HepG2 (cell line): ENCODE data around the gene HNRNPUL2. TPM values are rescaled to one million over a fixed set of nuclear protein-coding genes. Genes with fewer than 3 reads are reported as not detected.

Experiments used
- ATAC-seq: fragments of 200-7000 bp; cut with Tn5 transposase; 3 replicates; pipeline ENCODE4 v1.9.1; 2020; ENCODE audit warnings: mild to moderate bottlenecking, moderate library complexity
- BruUV-seq: library from RNA; stranded (reverse); fragments of 400-500 nt; replicated peaks from 2 replicates; lab custom pipeline; 2021; lab: Mats Ljungman, UMichigan
- CTCF ChIA-PET: fragments of 300-600 bp; formaldehyde crosslinking; extraction: SDS; loops from one replicate; lab custom pipeline; 2021; ENCODE audit warnings: low total read pairs, inconsistent platforms, low intra/inter-chr PET ratio; lab: Yijun Ruan, JAX
- POLR2A ChIA-PET: fragments of 350-600 bp; sonication (Branson Sonifier 250); formaldehyde crosslinking; loops from one replicate; lab custom pipeline; 2020; ENCODE audit warnings: antibody characterized with exemption, inconsistent platforms; lab: Yijun Ruan, JAX
- DNase-seq: peaks from one replicate; pipeline ENCODE4 v3.0.0-alpha.2; 2015; ENCODE audit warnings: low spot score
- FAIRE-seq: peaks from 3 replicates; lab custom pipeline; 2011; peaks lifted over from hg19 to GRCh38; lab: Jason Lieb, UNC
- H2AFZ ChIP-seq: one replicate; pipeline ENCODE4 v1.6.1; 2011; ENCODE audit warnings: low read length, inconsistent platforms
- H3K27ac ChIP-seq: fragments of 300-600 bp; 3 replicates; pipeline ENCODE4 v1.8.0; 2011; ENCODE audit warnings: mixed run types, mild to moderate bottlenecking, mixed read lengths, low read length, inconsistent platforms; ENCODE audit not compliant: insufficient read depth; ENCODE audit errors: extremely low read length
- H3K27me3 ChIP-seq, 2 experiments: fragments of 200-600 bp in 1 of 2; 2 replicates in 1 of 2; 3 replicates in 1 of 2; pipeline versions ENCODE4 v1.6.0 to v1.8.0; 2011; ENCODE audit warnings: low read length in 2 of 2, mild to moderate bottlenecking in 2 of 2, moderate library complexity in 2 of 2, inconsistent platforms in 1 of 2; ENCODE audit not compliant: insufficient read depth in 2 of 2, control insufficient read depth in 1 of 2
- H3K36me3 ChIP-seq, 2 experiments: fragments of 200-600 bp in 1 of 2; replicated peaks in 1 of 2; 2 replicates in 1 of 2; 3 replicates in 1 of 2; pipeline versions ENCODE4 v1.5.1 to v1.8.0; 2011; ENCODE audit warnings: low read length in 2 of 2, inconsistent platforms in 1 of 2; ENCODE audit not compliant: insufficient read depth in 2 of 2, control insufficient read depth in 1 of 2
- H3K4me1 ChIP-seq: 2 replicates; pipeline ENCODE4 v1.5.1; 2012; ENCODE audit warnings: low read length, inconsistent platforms; ENCODE audit not compliant: insufficient read depth
- H3K4me2 ChIP-seq: 2 replicates; pipeline ENCODE4 v1.6.0; 2011; ENCODE audit warnings: low read depth, low read length, inconsistent platforms
- H3K4me3 ChIP-seq, 3 experiments: fragments of 200-600 bp in 1 of 3; sonication (generic), shearing (Covaris generic) in 1 of 3; replicated peaks in 1 of 3; 2 replicates each; pipeline ENCODE4 v1.5.1; 2011 to 2016; ENCODE audit warnings: low read length in 3 of 3, inconsistent platforms in 2 of 3, low read depth in 2 of 3, mild to moderate bottlenecking in 2 of 3, control low read depth in 1 of 3, mixed read lengths in 1 of 3; ENCODE audit not compliant: insufficient read depth in 1 of 3
- H3K79me2 ChIP-seq: one replicate; pipeline ENCODE4 v1.6.1; 2011; ENCODE audit warnings: low read length, inconsistent platforms; ENCODE audit not compliant: insufficient read depth
- H3K9ac ChIP-seq: 2 replicates; pipeline ENCODE4 v1.6.0; 2011; ENCODE audit warnings: mild to moderate bottlenecking, low read depth, low read length, inconsistent platforms; ENCODE audit not compliant: insufficient read depth
- H3K9me3 ChIP-seq: 2 replicates; pipeline ENCODE4 v1.5.1; 2012; ENCODE audit warnings: mild to moderate bottlenecking, low read length
- H4K20me1 ChIP-seq: 2 replicates; pipeline ENCODE4 v1.6.0; 2011; ENCODE audit warnings: inconsistent platforms, mild to moderate bottlenecking, low read length, moderate library complexity; ENCODE audit not compliant: insufficient read depth
- CEBPB ChIP-seq: IDR thresholded peaks from 2 replicates; pipeline ENCODE4 v1.6.1; 2011; ENCODE audit warnings: low read depth, low read length, improper control_type of control experiment, borderline replicate concordance
- SMAD3 ChIP-seq: sonication (generic); formaldehyde crosslinking; IDR thresholded peaks from 2 replicates; pipeline ENCODE4 v1.4.0; 2020; ENCODE audit warnings: missing genetic modification reagents
- ZNF230 ChIP-seq: sonication (generic); formaldehyde crosslinking; IDR thresholded peaks from 2 replicates; pipeline ENCODE4 v1.4.0; 2020; ENCODE audit warnings: mild to moderate bottlenecking, missing genetic modification reagents
- ZNF543 ChIP-seq: sonication (generic); formaldehyde crosslinking; IDR thresholded peaks from 2 replicates; pipeline ENCODE4 v1.4.0; 2020; ENCODE audit warnings: mild to moderate bottlenecking, missing genetic modification reagents
- in situ Hi-C: cut with HindIII; loops from 2 replicates; pipeline ENCODE4 v1.10.0; 2017; ENCODE audit warnings: low pct_unique_long_range_greater_than_20kb; ENCODE audit not compliant: extremely low pct_ligation_motif_present
- intact Hi-C: fragments of 100-400 bp; cut with micrococcal nuclease; formaldehyde crosslinking; loops from one replicate; pipeline ENCODE4 v1.10.0; 2022; ENCODE audit not compliant: unreplicated experiment
- polyA plus RNA-seq, 8 experiments: library from polyadenylated mRNA; depleted of rRNA in 3 of 8; stranded (reverse) in 7 of 8; unstranded in 1 of 8; fragments of >200 nt; fragmentation: Illumina TruSeq in 4 of 8; extraction: Trizol in 4 of 8; gene quantifications; 2 replicates each; pipeline versions ENCODE4 v1.2.1 to v1.2.3, GENCODE V29; 2011 to 2016; ENCODE audit warnings: low read depth in 4 of 8, missing spikeins in 1 of 8, mixed read lengths in 1 of 8; ENCODE audit not compliant: insufficient read depth in 1 of 8
- total RNA-seq, 5 experiments: library from RNA; depleted of rRNA; stranded (reverse); fragments of >200 nt; fragmentation: Illumina TruSeq; extraction: Trizol; gene quantifications; 2 replicates each; pipeline ENCODE4 v1.2.3, GENCODE V29; 2016; ENCODE audit warnings: low read depth in 1 of 5
- TF ChIP-seq, protein P1 (sequence below): sonication (generic); formaldehyde crosslinking; IDR thresholded peaks from 2 replicates; pipeline ENCODE4 v1.5.0; 2020; ENCODE audit warnings: missing genetic modification reagents, mild to moderate bottlenecking, borderline replicate concordance
- TF ChIP-seq, protein P2 (sequence below): sonication (generic); formaldehyde crosslinking; IDR thresholded peaks from 2 replicates; pipeline ENCODE4 v1.5.1; 2020; ENCODE audit warnings: missing genetic modification reagents, mild to moderate bottlenecking, borderline replicate concordance
- TF ChIP-seq, protein P3 (sequence below): sonication (generic); formaldehyde crosslinking; IDR thresholded peaks from 2 replicates; pipeline ENCODE4 v1.9.0; 2021; ENCODE audit warnings: mild to moderate bottlenecking, missing genetic modification reagents

HNRNPUL2 gene
- total and polyA plus RNA-seq, 2 of the 13 experiments (the other 11 are each of a cell fraction or from before 2014, with no cell fraction given): 8.4 to 9.6 TPM

DNA sequence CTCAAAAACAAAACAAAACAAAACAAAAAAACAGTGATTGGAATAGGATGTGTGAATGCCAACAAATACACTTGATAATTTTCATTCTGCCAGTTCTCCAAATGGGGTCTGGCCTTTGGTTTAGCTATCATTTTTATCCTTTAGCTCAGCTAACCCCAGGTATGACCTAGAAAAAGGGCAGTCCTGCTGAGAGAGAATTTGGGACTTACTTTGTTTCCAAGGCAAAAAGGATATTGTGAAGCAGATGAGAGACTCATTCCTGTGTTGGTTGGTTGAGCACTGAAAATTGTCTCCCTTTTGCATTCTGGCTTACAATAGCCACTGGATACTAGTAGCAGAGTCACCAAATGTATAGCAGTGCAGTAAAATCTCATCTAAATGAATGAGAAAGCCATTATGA is 9.9 kb upstream of the HNRNPUL2 start:
- H3K27ac ChIP-seq: no peak overlapping the region
- H4K20me1 ChIP-seq: no peaks in the 10 kb centered on the region
- TF ChIP-seq, protein P1, sequence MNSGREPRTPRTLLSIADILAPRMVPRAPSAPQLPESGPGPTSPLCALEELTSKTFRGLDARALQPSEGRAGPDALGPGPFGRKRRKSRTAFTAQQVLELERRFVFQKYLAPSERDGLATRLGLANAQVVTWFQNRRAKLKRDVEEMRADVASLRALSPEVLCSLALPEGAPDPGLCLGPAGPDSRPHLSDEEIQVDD (CRISPR knock-in tag): no peak
- no peak for TF ChIP-seq ZNF230 (CRISPR knock-in tag)
- TF ChIP-seq, protein P2, sequence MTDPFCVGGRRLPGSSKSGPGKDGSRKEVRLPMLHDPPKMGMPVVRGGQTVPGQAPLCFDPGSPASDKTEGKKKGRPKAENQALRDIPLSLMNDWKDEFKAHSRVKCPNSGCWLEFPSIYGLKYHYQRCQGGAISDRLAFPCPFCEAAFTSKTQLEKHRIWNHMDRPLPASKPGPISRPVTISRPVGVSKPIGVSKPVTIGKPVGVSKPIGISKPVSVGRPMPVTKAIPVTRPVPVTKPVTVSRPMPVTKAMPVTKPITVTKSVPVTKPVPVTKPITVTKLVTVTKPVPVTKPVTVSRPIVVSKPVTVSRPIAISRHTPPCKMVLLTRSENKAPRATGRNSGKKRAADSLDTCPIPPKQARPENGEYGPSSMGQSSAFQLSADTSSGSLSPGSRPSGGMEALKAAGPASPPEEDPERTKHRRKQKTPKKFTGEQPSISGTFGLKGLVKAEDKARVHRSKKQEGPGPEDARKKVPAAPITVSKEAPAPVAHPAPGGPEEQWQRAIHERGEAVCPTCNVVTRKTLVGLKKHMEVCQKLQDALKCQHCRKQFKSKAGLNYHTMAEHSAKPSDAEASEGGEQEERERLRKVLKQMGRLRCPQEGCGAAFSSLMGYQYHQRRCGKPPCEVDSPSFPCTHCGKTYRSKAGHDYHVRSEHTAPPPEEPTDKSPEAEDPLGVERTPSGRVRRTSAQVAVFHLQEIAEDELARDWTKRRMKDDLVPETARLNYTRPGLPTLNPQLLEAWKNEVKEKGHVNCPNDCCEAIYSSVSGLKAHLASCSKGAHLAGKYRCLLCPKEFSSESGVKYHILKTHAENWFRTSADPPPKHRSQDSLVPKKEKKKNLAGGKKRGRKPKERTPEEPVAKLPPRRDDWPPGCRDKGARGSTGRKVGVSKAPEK (CRISPR knock-in tag): no peak
- no peak for TF ChIP-seq SMAD3 (CRISPR knock-in tag)
- TF ChIP-seq CEBPB: no peak
- TF ChIP-seq, protein P3, sequence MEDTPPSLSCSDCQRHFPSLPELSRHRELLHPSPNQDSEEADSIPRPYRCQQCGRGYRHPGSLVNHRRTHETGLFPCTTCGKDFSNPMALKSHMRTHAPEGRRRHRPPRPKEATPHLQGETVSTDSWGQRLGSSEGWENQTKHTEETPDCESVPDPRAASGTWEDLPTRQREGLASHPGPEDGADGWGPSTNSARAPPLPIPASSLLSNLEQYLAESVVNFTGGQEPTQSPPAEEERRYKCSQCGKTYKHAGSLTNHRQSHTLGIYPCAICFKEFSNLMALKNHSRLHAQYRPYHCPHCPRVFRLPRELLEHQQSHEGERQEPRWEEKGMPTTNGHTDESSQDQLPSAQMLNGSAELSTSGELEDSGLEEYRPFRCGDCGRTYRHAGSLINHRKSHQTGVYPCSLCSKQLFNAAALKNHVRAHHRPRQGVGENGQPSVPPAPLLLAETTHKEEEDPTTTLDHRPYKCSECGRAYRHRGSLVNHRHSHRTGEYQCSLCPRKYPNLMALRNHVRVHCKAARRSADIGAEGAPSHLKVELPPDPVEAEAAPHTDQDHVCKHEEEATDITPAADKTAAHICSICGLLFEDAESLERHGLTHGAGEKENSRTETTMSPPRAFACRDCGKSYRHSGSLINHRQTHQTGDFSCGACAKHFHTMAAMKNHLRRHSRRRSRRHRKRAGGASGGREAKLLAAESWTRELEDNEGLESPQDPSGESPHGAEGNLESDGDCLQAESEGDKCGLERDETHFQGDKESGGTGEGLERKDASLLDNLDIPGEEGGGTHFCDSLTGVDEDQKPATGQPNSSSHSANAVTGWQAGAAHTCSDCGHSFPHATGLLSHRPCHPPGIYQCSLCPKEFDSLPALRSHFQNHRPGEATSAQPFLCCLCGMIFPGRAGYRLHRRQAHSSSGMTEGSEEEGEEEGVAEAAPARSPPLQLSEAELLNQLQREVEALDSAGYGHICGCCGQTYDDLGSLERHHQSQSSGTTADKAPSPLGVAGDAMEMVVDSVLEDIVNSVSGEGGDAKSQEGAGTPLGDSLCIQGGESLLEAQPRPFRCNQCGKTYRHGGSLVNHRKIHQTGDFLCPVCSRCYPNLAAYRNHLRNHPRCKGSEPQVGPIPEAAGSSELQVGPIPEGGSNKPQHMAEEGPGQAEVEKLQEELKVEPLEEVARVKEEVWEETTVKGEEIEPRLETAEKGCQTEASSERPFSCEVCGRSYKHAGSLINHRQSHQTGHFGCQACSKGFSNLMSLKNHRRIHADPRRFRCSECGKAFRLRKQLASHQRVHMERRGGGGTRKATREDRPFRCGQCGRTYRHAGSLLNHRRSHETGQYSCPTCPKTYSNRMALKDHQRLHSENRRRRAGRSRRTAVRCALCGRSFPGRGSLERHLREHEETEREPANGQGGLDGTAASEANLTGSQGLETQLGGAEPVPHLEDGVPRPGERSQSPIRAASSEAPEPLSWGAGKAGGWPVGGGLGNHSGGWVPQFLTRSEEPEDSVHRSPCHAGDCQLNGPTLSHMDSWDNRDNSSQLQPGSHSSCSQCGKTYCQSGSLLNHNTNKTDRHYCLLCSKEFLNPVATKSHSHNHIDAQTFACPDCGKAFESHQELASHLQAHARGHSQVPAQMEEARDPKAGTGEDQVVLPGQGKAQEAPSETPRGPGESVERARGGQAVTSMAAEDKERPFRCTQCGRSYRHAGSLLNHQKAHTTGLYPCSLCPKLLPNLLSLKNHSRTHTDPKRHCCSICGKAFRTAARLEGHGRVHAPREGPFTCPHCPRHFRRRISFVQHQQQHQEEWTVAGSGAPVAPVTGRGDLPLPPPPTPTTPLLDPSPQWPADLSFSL (CRISPR knock-in tag): no peak
- no peak for TF ChIP-seq ZNF543 (CRISPR knock-in tag)
- in situ Hi-C loops (no loop called here), intact Hi-C loops (no loop called here)
- H3K4me1 ChIP-seq: no peaks in the 10 kb centered on the region
- no peaks in the 10 kb centered on the region for H3K27me3 ChIP-seq
- DNase-seq (no peak), FAIRE-seq (no peak), ATAC-seq (no peak)
- ChIA-PET POLR2A (interaction anchor here (1.6 kb wide), 1 partner anchor 16 kb away, joined by 6 read pairs; the partner anchor contains the start of gene ZBTB3), CTCF (no interaction called here)
- H3K9ac ChIP-seq: no peak overlapping the region
- H3K4me3 ChIP-seq: no peak overlapping the region
- H2AFZ ChIP-seq: no peak overlapping the region
- no TSS peak for BruUV-seq
- peaks cover 8 to 31% of the 10 kb centered on the region in 2 experiments; a peak in 4 of 5 replicates for H3K36me3 ChIP-seq
- H3K79me2 ChIP-seq: peaks cover 3% of the 10 kb centered on the region
- H3K4me2 ChIP-seq: no peak overlapping the region
- no peaks in the 10 kb centered on the region for H3K9me3 ChIP-seq
